ENCODE results near the gene TGIF1.

TGIF1 gene

GRCh38 chr18:3489462-3489861 lies 39.5 kb downstream of the TGIF1 start:
- no peak for DNase-seq

- no peak for DNase-seq
These were observed 42.1 kb downstream of the TGIF1 start for GRCh38 chr18:3491981-3492555.

- DNase-seq = no peak
These were observed 42.7 kb downstream of the TGIF1 start for GRCh38 chr18:3492721-3493120.

- DNase-seq = no peak
These were observed 43.7 kb downstream of the TGIF1 start for GRCh38 chr18:3493501-3494244.

GRCh38 chr18:3494245-3494526 lies 44.2 kb downstream of the TGIF1 start:
- no peak for DNase-seq

- no peak for DNase-seq
These were observed 44.6 kb downstream of the TGIF1 start for GRCh38 chr18:3494569-3494968.

GRCh38 chr18:3495691-3496430 lies 45.9 kb downstream of the TGIF1 start:
- DNase-seq = no peak

GRCh38 chr18:3498698-3499471 lies 48.9 kb downstream of the TGIF1 start:
- DNase-seq = no peak

- DNase-seq = no peak
These were observed 49.5 kb downstream of the TGIF1 start for GRCh38 chr18:3499501-3499900.

GRCh38 chr18:3500016-3500415 lies 50.0 kb downstream of the TGIF1 start:
- DNase-seq = no peak

- DNase-seq = no peak
These were observed 52.7 kb downstream of the TGIF1 start for GRCh38 chr18:3502650-3503049.

- no peak for DNase-seq
These were observed 54.7 kb downstream of the TGIF1 start for GRCh38 chr18:3504637-3505036.

- no peak for DNase-seq
These were observed 58.9 kb downstream of the TGIF1 start for GRCh38 chr18:3508576-3509549.

All from NCI-H1694 treated with DMSO at 0.1 percent for 48 hours (cell line).